Activated B cell treated with CpG ODN at 0.5 μM for 24 hours (primary cell): Measurements from ENCODE around the gene BBLN. TPM values are rescaled to one million over a fixed set of nuclear protein-coding genes. Genes with fewer than 3 reads are reported as not detected.

Experiments used
- ATAC-seq: fragments of 200-7000 bp; cut with Tn5 transposase; one replicate; pipeline ENCODE4 v1.10.0; 2021; ENCODE audit warnings: low read depth, mild to moderate bottlenecking, moderate library complexity
- CTCF ChIA-PET: fragments of 350-600 bp; sonication (Branson Sonifier 250); formaldehyde crosslinking; loops from one replicate; lab custom pipeline; 2021; ENCODE audit warnings: antibody characterized with exemption; lab: Charles Lee
- POLR2A ChIA-PET: fragments of 350-600 bp; sonication (Branson Sonifier 250); formaldehyde crosslinking; loops from one replicate; lab custom pipeline; 2021; ENCODE audit warnings: antibody characterized with exemption; lab: Charles Lee
- DNase-seq: peaks from one replicate; pipeline ENCODE4 v3.0.0; 2022
- H3K27ac Mint-ChIP-seq: one replicate; pipeline ENCODE4 v1.8.0; 2020; ENCODE audit warnings: mixed read lengths
- H3K27me3 Mint-ChIP-seq: one replicate; pipeline ENCODE4 v1.8.0; 2021; ENCODE audit warnings: mixed read lengths
- H3K36me3 Mint-ChIP-seq: one replicate; pipeline ENCODE4 v1.8.0; 2021; ENCODE audit warnings: low read depth, mixed read lengths
- H3K4me1 Mint-ChIP-seq: one replicate; pipeline ENCODE4 v1.8.0; 2021; ENCODE audit warnings: mixed read lengths
- H3K4me3 Mint-ChIP-seq: one replicate; pipeline ENCODE4 v1.8.0; 2020; ENCODE audit warnings: mild to moderate bottlenecking, mixed read lengths
- H3K9me3 Mint-ChIP-seq: one replicate; pipeline ENCODE4 v1.8.0; 2020; ENCODE audit warnings: mixed read lengths
- CTCF ChIP-seq: fragments of 200-600 bp; IDR thresholded peaks from one replicate; pipeline ENCODE4 v1.8.0; 2022; ENCODE audit warnings: antibody characterized with exemption, mild to moderate bottlenecking
- intact Hi-C: fragments of 100-400 bp; cut with micrococcal nuclease; formaldehyde crosslinking; loops from one replicate; pipeline ENCODE4 v1.15.1; 2024
- total RNA-seq: library from RNA; stranded (reverse); gene quantifications from 2 replicates; pipeline ENCODE4 v1.2.3, GENCODE V29; 2022

Gene BBLN
- total RNA-seq, 1 donor from 2014 or later = 47.7 TPM

DNA sequence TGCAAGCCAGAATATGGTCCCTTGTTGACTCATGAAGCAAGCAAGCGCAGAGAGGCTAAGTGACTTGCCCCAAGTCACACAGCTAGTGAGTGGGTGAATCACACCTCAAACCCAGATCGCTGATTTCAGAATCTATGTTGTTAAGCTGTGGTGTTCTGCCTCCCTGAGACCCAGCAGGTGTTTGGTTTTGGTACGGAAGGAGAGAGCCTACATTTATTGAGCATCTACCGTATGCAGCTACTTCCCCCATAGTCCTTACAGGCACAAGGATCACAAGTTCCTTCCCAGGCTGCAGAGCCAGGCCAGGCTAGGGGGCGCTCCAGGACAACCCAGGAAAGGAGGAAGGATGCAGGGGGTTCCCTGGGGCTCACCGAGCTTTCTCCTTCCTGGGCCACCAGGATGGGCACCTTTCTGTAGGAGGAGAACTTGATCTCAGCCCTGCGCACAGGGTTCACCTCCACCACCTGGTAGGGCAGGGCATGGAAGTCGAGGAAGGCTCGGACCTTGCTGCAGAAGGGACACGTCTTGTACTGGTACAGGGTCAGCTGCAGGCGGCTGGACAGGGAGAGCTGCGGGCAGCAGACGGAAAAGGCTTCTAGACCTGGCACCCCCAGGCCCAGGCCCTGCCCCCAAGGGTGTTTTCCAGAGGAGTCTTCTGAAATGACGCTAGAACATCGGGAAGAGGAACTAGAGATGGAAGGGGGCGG is 35.0 kb upstream of the BBLN start:
- H3K27ac Mint-ChIP-seq = peak overlapping the region; percentile 62
- no peak for DNase-seq
- peaks cover 48% of the 10 kb centered on the region for H3K36me3 Mint-ChIP-seq
- H3K4me1 Mint-ChIP-seq = peaks cover 34% of the 10 kb centered on the region
- POLR2A ChIA-PET = interaction anchor here (0.7 to 1.5 kb wide), 2 partner anchors 9 to 64 kb away, joined by 3 to 5 read pairs; no protein-coding TSS in a partner anchor
- no peak for ATAC-seq
- no peaks in the 10 kb centered on the region for H3K9me3 Mint-ChIP-seq
- CTCF ChIA-PET = interaction anchor here (0.7 kb wide), 1 partner anchor 181 kb away, joined by 3 read pairs; no protein-coding TSS in a partner anchor
- H3K27me3 Mint-ChIP-seq = no peaks in the 10 kb centered on the region
- intact Hi-C loops = loop anchor here (5.0 to 10.0 kb wide), 4 partner anchors 197 to 900 kb away; partner anchors contain the start of genes COQ4, FPGS, SH2D3C and TRUB2
- no peak for TF ChIP-seq CTCF
- peak overlapping the region; percentile 84 for H3K4me3 Mint-ChIP-seq

DNA sequence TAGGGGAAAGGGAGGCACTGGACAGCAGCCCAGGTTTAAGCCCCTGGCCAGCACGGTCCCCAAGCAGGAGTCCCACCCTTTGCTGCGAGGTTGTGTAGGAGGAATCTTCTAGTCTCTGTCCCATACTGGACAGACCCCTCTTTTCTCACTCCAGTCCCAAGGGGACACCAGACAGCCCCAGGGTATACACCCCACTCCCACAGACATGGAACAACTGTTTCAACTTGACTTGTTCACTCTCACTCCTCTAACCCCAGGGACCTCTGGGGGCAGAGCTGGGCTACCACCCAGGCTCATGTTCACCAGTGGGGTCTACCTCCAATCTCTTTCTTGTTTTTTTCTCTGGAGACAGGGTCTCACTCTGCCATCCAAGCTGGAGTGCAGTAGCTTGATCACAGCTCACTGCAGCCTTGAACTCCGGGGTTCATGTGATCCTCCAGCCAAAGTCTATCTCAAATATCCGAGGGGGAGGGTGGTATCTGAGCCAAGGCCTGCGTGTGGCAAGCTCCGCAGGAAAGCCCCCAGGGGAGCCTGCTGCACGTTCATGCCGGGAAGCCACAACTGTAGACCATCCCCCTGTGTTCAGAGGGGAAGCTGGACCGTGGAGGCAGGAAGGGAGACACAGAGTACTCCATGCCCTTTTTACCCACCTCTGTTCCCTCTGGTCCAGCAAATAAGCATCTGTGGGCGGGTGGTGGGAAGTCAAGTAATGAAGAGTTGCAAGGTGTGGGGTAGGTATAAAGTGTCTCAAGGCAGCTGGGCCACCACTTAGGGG is 34.3 kb upstream of the BBLN start:
- no peak for TF ChIP-seq CTCF
- peak overlapping the region; percentile 62 for H3K27ac Mint-ChIP-seq
- intact Hi-C loops = loop anchor here (5.0 to 10.0 kb wide), 4 partner anchors 197 to 901 kb away; partner anchors contain the start of genes COQ4, FPGS, SH2D3C and TRUB2
- peaks cover 42% of the 10 kb centered on the region for H3K36me3 Mint-ChIP-seq
- H3K4me3 Mint-ChIP-seq = peak overlapping the region; percentile 84
- DNase-seq (no peak), ATAC-seq (no peak)
- no peaks in the 10 kb centered on the region for H3K9me3 Mint-ChIP-seq
- ChIA-PET CTCF (no interaction called here), POLR2A (interaction anchor here (0.6 to 1.5 kb wide), 5 partner anchors 10 to 182 kb away, joined by 3 to 5 read pairs (median 3); no protein-coding TSS in a partner anchor)
- H3K4me1 Mint-ChIP-seq = peaks cover 34% of the 10 kb centered on the region
- no peaks in the 10 kb centered on the region for H3K27me3 Mint-ChIP-seq

DNA sequence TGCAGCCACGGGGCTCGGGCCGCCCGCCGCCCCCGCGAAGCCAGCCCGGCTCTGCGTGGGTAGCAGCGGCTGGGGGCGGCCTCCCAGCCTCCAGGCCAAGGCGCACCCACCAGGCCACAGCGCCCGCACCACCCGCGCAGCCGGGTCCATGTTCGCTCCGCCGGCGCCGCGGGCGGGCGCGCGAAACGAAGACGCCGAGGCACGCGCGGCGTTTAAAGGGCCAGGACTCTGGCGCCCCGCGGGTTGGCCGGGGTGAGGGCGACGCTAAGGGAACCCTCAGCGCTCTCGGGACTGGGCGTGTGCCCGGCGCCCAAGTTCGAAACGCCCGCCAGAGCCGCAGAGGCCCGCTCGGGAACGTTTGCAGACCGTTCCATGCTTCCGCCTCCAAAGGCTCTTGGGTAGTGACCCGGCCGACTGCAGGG is 32.5 kb upstream of the BBLN start, which contains the start of gene PTGES2:
PTGES2 (minus strand) TSS at position 162 of the 422 bp plus-strand sequence; CDS start at position 150, 12 bp downstream.
- peaks cover 28% of the 10 kb centered on the region for H3K36me3 Mint-ChIP-seq
- ChIA-PET CTCF (interaction anchor here (1.5 to 1.6 kb wide), 2 partner anchors 9 to 18 kb away, joined by 3 to 4 read pairs; no protein-coding TSS in a partner anchor), POLR2A (interaction anchor here (0.7 to 2.0 kb wide), 4 partner anchors 12 to 357 kb away, joined by 3 to 11 read pairs (median 6); partner anchors contain the start of genes DPM2, NAIF1 and SLC25A25)
- intact Hi-C loops = loop anchor here (1.0 to 10.0 kb wide), 5 partner anchors 146 to 903 kb away; partner anchors contain the start of genes COQ4, FPGS, SH2D3C and TRUB2
- ATAC-seq (peak; percentile 67), DNase-seq (peak; percentile 86)
- H3K4me3 Mint-ChIP-seq = peak within 1 kb of the TSS; percentile 97
- TF ChIP-seq CTCF = no peak
- H3K4me1 Mint-ChIP-seq = peaks cover 34% of the 10 kb centered on the region
- peaks cover 1% of the 10 kb centered on the region for H3K27me3 Mint-ChIP-seq
- H3K27ac Mint-ChIP-seq = peak within 1 kb of the TSS; percentile 99
- H3K9me3 Mint-ChIP-seq = no peaks in the 10 kb centered on the region

- H3K4me1 Mint-ChIP-seq = peaks cover 34% of the 10 kb centered on the region
- H3K9me3 Mint-ChIP-seq = no peaks in the 10 kb centered on the region
- no peak for TF ChIP-seq CTCF
- DNase-seq (peak; percentile 90), ATAC-seq (peak; percentile 79)
- H3K4me3 Mint-ChIP-seq = peak overlapping the region; percentile 97
- H3K27ac Mint-ChIP-seq = peak overlapping the region; percentile 99
- peaks cover 3% of the 10 kb centered on the region for H3K27me3 Mint-ChIP-seq
- POLR2A ChIA-PET = interaction anchor here (0.6 to 2.7 kb wide), 16 partner anchors 11 to 596 kb away, joined by 3 to 20 read pairs (median 4); partner anchors contain the start of genes BBLN, DPM2, GOLGA2 and NAIF1
- CTCF ChIA-PET = interaction anchor here (1.5 to 1.6 kb wide), 2 partner anchors 10 to 17 kb away, joined by 3 to 4 read pairs; no protein-coding TSS in a partner anchor
- intact Hi-C loops = loop anchor here (1.0 to 10.0 kb wide), 10 partner anchors 13 to 953 kb away; partner anchors contain the start of genes BBLN, CIZ1, COQ4 and DOLPP1
- H3K36me3 Mint-ChIP-seq = peaks cover 22% of the 10 kb centered on the region
Observed at GRCh38 chr9:128127990-128128835, 31.9 kb upstream of the BBLN start.
